Stimulated activated CD8-positive, alpha-beta memory T cell treated with anti-CD3 and anti-CD28 coated beads, Interleukin-15, amount 100 ng/mL, for 1 hour (primary cell): ENCODE measurements around the gene CTTNBP2.

Experiments used
- DNase-seq: peaks from one replicate; pipeline ENCODE4 v3.0.0-alpha.2; 2020; ENCODE audit warnings: low read depth

CTTNBP2 gene, protein sequence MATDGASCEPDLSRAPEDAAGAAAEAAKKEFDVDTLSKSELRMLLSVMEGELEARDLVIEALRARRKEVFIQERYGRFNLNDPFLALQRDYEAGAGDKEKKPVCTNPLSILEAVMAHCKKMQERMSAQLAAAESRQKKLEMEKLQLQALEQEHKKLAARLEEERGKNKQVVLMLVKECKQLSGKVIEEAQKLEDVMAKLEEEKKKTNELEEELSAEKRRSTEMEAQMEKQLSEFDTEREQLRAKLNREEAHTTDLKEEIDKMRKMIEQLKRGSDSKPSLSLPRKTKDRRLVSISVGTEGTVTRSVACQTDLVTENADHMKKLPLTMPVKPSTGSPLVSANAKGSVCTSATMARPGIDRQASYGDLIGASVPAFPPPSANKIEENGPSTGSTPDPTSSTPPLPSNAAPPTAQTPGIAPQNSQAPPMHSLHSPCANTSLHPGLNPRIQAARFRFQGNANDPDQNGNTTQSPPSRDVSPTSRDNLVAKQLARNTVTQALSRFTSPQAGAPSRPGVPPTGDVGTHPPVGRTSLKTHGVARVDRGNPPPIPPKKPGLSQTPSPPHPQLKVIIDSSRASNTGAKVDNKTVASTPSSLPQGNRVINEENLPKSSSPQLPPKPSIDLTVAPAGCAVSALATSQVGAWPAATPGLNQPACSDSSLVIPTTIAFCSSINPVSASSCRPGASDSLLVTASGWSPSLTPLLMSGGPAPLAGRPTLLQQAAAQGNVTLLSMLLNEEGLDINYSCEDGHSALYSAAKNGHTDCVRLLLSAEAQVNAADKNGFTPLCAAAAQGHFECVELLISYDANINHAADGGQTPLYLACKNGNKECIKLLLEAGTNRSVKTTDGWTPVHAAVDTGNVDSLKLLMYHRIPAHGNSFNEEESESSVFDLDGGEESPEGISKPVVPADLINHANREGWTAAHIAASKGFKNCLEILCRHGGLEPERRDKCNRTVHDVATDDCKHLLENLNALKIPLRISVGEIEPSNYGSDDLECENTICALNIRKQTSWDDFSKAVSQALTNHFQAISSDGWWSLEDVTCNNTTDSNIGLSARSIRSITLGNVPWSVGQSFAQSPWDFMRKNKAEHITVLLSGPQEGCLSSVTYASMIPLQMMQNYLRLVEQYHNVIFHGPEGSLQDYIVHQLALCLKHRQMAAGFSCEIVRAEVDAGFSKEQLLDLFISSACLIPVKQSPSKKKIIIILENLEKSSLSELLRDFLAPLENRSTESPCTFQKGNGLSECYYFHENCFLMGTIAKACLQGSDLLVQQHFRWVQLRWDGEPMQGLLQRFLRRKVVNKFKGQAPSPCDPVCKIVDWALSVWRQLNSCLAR (N-terminal part only)

DNA sequence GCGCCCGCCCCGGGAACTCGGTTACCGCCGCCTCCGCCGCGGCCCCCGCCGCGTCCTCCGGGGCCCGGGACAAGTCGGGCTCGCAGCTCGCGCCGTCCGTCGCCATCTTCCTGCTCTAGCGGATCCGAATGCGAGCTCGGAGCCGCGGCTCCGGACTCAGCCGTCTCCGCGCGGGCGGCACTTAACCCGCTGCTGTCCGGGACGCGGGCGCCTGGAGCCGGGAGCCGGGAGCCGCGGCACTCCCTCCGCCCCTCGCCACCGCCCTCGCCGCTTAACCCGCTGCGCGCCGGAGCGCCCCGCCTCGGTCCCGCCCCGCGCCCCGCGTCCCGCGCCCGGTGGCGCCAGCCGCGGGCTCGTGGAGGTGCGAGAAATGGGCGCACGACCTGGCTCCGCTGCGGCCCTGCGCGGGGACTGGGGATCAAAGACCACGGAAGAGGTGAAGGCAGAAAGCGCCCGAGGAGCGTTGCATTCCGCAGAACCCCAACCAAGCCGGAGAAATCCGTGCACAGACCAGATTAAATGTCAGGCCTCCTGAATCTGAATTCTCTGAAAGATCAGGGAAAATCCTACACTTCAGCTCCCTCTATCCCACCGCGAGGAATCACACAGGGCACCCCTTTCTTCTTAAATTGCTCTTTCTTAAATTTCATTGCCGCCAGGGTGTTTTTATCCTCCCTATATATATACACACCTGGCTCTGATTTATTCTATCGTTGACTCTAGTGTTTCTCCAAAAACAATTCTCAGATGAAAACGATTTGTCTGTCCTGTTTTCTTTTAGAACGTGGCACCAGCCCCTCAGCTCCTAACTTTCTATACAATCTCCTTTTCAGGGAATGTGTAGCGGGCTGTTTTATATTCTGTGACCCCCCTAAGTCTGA is at the start of gene CTTNBP2:
TSS of gene CTTNBP2 (minus strand) at position 132 of the 881 bp plus-strand sequence. CDS start at position 106, 26 bp downstream.
- DNase-seq = no peak

DNA sequence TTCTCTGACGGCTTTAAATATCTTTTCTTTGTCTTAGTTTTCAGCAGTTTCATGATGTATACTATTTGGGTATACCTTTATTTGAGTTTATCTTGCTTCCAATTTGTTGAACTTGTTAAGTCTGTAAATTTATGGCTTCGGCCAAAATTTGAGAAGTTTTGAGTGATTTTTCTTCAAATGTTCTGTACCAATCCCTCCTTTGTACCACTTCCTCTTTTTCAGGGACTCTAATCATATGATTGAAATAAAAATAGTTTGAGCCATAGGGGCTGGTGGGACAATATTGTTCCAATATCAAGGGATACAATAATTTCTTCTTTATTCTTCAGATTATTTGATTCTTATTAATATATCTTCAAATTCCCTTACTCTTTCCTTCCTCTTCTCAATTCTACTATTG is 43.1 kb upstream of the CTTNBP2 start:
- no peak for DNase-seq

DNA sequence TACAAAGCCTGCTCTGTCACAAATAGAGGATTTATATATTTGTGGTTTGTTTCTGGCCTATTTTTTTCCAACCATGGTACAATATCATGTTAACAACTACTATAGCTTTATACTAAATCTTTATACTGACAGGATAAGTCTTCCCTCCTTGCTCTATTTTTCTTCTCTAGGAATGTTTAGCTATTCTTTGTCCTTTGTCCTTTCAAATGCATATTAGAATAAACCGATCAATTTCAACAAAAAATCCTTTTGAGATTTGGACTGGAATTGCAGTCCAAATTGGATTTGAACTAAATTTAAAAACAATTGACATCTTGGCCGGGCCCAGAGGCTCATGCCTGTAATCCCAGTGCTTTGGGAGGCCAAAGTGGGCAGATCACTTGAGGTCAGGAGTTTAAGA is 39.2 kb upstream of the CTTNBP2 start:
- no peak for DNase-seq

DNA sequence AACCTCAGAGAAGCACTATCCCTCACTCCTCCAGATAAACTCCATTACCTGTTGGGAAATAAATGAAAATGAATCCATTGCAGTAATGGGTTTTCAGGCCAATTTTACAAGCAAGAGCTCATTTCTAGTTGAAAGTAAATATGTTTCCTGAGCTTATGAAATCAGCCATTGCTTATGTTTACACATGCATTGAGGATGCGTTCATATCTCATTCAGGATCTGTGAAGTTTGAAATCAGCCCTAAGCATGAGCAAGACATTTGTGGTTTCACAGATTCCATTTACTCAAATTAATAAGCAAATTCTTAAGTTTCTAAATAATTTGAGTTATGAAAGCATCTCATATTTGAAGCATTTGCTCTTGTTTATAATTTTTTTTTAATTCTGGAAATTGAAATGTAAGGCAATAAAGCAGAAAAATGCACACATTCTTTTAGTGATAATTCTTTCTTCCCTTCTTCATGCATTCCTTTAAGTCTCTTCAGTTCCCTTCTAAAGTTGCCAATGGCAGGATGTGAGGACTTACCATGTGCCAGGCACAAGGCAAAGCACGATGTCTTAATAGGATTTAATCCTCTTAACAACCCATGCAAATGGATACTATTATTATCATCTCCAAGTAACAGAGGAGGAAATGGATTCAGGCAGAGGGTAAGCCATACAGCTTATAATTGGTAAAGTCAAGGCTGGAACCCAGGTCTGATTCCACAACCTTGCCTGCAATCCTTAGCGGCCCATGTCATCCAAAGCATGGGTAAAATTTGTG is 35.0 kb upstream of the CTTNBP2 start:
- DNase-seq = no peak

DNA sequence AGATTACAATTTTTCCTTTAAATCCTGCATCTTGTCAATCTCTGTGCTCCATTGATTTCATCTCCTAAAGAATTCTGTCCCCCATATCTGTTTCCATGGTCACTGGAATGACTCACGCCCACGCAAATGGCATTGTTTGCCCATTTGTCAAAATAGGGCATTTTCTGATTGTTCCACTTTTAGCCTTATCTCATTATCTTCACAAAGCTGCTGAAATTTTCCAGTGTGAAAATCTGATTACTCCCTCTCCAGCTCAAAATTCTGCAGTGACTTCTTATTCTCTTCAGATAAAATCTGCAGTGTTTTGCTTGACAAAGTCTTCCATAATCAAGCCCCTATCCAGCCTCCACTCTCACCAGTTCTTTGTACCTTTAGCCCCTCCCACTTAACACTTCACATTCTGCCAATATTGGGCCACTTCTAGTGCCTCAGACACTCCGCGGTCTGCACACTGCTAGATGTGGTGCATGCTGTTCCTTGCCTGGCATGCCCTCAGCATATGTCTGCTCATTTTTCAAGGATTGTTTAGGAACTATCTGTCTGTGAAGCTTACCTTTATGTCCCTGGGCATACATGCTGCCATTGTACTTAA is 33.9 kb upstream of the CTTNBP2 start:
- DNase-seq = no peak

DNA sequence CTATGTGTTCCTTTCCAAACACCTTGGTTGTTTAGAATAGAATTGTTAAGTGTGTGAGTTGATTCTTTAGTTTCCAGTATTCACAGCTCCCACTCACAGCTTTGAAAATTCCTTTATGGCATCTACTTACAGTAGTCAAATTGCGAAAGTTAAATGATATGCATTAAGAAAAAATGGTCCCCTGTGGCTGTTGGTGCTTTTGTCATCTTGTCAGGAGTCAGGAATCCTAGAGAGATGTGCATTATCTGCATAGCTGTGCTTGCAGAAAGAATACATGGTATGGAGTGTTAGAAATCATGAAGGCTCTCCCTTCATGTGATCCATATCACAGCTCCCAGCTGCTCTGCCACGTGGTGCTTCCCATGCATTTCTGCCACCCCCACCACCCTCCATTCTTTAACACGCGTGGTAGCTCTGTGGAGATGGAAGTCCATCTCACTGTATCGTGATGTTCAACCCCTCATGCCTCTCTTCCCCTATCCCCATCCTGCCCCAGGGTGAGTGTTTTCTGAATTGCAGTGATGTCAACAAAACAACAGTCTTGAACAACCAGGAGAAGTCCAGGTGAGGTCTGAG is 29.2 kb upstream of the CTTNBP2 start:
- DNase-seq = no peak

DNA sequence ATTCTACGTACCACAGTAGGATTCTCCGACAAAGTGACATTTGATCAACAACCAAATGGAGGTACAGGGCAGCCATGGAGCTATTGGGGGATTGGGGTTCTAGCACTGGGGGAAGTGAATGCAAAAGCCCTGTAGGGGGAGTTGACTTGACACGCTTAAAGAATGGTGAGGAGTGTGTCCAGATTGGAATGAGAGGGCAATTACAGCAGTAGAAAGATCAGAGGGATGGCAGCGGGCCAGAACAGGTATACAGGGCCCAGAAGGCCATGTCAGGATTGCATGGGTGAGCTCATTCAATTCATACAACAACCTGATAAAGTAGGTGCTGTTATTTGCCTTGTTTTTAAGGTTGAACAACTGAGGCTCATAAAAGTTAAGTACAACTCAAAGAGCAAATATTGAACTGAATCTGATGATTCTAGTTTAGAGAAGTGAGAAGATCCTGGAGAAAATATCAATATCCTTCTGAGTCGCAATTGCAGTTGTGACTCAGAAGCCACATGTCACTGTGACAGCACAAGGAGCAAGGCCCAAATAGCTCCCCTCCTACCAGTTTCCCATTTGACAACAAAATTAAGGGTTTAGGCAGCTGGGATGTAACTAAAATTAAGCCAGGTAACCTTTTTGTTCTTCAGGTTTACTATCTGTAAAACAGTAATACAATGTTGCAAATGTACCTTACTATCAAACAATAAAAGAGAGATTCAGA is 28.0 kb upstream of the CTTNBP2 start:
- no peak for DNase-seq

DNA sequence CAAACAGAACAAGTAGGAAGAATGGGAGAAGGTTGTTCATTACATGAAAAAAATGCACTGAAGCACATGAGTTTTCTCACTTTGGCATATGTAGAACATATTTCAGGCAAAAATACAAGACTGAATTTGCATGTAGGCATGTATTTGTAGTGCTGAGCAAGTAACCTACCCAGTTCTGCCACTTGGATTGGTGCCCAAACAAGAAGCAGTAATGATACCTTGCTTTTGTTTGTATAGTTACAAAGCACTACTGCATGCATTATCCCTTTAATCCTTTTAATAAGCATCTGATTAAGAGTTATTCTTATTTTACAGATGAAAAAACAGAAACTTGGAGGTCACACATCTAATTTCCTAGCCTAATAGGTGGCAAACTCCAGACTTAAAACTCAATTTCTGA is 23.1 kb upstream of the CTTNBP2 start:
- DNase-seq = no peak

DNA sequence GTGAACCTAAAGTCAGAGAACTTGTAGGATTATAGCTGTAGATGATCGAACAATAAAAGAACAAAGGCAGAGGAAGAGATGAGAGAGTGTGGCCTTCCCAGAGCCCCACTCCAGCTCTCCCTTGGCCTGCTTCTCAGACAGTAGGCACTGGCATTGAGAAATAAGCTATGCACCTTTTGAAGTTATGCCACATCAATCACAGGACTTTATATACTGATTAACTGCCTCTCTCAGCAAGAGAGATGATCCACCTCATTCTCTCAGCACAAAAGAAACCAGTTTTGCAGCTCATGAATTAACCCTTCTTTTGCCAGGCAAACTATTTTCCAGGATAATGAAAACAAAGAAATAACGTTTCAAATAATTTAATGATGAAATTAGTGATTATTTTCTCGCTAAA is 22.0 kb upstream of the CTTNBP2 start:
- no peak for DNase-seq

DNA sequence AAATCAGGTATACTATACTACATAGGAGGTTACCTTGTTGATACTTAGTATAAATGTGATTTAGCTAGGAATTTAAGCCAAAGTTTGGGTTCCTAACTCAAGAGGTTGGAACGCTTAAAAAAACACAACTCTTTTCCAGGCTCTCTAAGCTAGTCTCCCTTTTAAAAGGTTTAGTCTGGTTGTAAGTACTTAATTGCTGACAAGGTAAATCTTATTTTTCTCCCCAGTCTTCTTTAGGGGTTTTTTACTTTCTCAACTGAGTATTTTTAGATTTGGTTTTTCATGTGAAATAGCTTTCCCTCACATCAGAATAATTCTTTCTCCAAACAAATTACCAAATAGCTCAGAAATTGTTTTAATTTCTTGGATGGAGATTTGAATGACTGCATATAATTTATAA is 20.8 kb upstream of the CTTNBP2 start:
- DNase-seq = no peak

DNA sequence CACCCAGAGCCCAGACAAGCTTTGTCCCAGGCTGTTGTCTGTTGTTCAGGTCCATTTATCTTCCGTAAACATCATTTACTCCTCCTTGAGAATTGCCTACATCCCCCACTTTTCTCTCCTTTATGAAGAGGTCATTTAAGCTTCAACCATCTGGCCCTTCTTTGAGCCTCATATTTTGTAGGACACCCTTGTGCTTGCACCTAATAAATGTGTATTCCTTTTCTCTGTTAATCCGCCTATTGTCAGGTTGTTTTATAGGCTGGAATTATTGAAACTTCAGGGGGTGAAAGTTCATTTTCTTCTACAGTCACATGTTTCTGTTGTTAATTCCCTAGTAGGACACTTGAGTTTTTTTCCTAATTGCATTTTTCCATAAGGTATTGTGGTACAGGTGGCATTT is 19.6 kb upstream of the CTTNBP2 start:
- DNase-seq = no peak

DNA sequence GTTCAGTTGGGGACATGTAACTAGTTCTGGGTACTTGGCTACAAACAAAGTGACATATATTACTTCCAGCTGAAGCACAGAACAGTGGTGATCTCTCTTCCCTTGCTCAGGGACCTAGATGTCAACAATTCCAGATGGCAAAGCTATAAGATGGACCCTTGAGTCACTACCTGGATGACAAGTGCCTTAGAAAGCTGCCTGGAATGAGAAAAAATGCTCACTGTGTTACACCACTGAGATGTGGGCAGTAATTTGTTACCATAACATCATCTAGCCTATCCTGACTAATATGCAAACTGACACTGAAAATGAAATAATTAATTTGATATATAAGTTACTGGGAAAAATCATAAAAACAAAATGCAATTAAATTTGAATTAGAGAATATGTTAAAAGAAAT is 16.4 kb upstream of the CTTNBP2 start:
- DNase-seq = no peak

DNA sequence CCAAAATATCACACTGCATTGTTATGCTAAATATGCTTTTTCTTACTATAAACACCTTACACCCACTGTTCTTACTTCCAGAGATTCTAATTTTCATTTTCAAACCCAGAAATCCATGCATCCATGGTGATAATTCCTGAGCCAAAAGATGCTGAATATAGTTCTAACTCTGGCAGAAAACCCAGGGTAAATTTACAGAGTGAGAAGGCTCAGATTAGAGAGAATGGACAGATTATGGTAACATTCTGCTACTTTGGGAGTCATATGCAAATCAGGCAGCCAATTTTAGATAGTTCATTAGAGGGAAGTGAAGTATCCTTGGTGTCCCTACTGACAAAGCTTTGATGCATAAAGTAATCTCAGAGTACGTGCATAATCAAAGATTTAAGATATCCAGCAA is 15.4 kb upstream of the CTTNBP2 start:
- no peak for DNase-seq

DNA sequence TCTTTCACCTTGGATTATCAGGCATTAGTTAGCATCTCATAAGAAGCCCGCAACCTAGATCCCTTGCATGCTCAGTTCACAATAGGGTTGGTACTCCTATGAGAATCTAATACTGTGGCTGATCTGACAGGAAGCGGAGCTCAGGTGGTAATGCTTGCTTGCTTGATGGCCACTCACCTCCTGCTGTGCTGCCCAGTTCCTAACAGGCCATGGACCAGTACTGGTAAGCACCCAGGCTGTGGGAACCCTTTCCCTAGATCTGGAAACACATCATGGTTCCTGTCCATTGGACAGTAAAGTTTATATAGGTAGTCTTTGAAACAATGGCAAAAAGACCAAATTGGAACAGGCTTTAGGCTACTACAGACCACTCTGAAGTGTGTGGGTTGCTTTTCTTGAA is 9.4 kb upstream of the CTTNBP2 start:
- no peak for DNase-seq

DNA sequence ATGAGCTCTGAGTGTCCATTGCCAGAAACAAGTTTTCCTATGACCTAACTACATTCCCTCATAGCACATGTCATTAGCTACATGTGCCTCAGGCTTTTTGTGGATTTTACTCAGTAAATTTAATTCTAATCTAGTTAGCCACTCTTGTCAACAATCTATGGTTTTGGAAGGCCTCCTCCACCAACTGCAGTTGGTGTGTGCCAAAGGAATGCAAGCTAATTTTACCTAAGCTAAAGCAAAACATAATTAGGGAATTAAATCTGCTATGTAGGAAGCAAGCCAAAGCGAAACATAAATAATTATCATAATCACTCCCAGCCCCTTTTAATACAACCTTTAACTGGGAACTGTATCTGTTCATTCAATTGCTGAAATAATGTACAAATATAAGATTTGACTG is 3.5 kb upstream of the CTTNBP2 start:
- DNase-seq = no peak

DNA sequence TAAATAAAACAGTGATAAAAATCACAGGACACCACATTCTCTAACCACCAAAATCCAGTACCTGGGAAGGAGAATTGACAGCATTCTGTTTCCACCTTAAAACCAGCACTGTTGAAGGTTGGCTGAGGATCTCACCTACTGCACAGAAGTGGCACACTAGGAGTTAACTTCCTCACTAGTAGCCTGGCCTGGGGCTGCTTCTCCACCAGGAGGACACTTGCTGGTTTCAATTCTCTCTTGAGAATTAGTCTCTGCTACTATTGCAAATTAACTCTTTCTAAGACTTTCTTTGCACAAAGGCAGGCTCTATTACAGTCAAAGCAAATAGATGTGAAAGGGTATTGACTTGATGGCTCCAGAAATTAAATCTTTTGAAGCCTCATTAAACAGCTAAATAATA is 2.3 kb upstream of the CTTNBP2 start:
- DNase-seq = no peak

DNA sequence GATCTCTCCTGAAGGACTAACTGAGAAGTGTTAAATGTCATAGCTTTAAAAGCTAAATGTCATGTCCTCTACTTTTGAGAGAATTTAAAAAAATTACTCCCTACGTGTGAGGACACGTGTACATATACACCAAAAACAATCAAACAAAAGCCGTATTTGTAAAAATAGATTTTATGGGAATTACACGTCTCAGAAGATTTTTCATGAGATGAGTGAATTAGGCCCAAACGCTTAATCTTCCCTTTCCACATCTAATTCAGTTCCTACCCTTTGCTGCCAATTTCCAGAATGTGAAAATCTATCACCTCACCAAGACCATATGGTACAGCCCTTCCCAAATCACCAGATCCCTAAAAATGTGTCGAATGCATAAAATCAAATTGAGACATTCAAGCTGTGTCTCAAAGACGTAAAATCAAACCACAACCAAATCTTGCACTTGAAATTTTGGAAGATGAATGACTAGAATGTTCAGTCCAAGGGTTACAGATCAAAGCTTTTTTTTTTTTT is 1.0 kb upstream of the CTTNBP2 start:
- DNase-seq = no peak

DNA sequence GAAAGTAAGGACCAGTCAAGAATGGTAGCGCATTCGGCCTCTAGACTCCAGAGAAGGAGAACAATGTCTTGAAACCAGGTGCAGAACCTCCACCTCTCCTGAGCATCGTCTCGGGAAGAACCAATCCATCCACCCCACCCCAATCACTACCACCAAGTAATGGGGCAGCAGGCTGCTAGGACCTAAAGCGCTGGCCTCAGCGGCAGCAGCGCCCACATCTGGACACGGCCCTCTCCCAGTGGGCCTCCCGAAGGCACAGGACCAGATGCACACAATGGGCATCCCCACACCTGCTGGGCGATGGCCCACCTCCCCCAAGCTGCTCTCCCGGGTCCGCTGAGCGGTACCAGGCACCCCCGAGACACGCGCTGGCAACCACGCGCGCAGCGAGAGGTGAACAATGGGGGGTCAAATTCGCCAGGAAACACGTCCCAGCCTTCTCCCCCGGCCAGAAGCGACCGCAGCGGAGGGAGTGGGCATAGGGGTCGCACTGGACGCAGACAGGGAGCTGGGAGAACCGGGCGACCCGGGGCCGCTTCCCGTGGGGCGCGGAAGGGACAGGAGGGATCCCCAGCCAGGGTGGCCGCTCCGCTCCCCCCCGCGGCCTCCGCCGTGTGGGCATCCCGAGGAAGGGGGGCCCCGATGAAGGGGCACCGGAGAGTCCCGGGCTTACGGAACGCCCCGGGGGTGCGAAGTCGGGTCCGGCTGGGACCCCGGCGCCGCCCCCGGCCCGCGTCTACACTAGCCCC is 506 bp downstream of the CTTNBP2 start:
- no peak for DNase-seq
